SKM-1 (cell line): ENCODE results near the gene MIF4GD.
A peak's percentile ranks its signal among the peaks of the same experiment; 100 is the strongest.
"Not testable (repeated sequence)": the region's sequence is repeated elsewhere in the genome, so short reads cannot be mapped to it uniquely, and the experiment has no call there.

ENCODE experiments used
- DNase-seq: peaks from one replicate; lab custom pipeline; 2025; ENCODE audit not compliant: unreplicated experiment; lab: John Stamatoyannopoulos, UW

The MIF4GD gene, protein sequence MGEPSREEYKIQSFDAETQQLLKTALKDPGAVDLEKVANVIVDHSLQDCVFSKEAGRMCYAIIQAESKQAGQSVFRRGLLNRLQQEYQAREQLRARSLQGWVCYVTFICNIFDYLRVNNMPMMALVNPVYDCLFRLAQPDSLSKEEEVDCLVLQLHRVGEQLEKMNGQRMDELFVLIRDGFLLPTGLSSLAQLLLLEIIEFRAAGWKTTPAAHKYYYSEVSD

DNA sequence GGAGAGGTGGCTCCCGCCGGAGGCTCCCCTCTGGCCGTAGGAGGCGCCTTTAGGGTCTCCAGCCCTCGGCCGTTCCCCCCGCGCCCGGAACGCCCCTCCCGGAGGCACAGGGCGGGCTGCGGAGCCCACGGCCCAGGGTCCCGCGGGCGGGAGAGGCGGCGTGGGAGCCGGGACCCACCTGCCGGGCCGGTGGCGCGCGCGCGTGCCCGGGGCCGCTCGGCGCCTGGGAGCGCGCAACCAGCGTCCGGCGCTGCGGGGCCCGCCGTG lies at the start of gene MIF4GD:
MIF4GD (minus strand) TSS at position 266 of the 267 bp plus-strand sequence. CDS start 1,036 bp downstream, outside the sequence.
- no peak for DNase-seq

DNA sequence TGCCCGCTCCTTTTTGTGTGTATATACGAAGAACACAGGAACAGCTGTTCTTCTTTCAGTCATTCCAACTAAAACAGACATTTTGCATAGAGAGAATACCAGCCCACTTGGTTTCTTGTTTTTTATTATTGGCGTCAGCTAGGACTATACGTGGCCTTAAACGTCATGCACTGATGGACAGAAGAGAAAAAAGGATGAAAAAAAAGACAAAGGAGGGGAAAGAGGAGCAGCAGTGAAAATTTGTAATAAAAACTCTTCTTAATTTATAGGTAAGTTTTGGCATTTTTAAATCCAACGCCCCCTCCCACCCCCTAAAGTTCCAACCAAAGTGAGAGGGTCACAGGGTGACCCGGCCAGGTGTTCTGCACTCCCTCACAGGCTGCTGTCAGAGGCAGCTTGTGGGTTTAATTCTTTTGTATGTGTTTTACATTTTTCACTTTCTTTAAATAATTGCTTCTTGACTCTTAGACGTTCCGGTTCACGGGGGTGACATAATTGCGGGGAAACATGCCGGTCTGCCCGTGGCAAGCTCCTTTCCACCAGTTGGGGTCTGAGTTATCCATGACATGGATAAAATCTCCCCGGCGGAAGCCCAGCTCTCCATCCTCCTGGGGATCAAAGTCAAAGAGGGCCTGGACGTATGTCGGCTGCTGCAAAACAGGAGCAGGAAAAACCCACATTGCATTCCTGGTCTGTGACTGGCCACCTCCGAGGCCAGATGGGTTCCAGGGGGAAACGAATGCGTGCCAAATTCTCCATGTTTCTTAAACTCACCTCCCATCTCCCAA lies 49.1 kb upstream of the MIF4GD start:
- no peak for DNase-seq

DNA sequence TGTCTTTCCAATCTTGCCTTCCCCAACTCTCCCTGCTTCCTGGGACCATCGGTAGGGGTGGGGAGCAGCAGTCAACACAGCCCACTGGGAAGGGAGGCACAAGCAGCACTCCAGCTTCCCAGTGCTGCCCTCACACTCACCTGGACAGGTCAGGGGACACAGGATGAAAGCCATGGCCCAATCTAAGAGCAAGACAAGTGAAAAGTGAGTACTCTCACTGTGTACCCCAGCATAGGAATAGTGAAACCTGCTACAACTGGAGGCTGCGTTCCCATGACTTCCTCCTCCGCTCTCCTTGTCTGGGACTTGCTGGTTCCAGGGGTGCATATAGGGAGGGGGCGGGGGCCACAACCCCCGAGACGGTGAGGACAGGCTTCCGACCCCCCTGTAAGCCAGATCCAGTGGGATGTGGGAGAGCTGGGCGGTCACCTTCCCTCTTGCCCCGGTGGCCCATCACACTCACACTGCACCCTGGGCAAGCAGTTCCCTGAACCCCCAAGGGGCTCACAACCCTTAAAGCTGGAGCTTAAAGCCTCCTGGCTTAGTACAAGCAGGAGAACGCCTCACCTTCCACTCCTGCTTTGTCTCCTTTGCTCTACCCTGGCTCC lies 47.7 kb upstream of the MIF4GD start:
- no peak for DNase-seq

DNA sequence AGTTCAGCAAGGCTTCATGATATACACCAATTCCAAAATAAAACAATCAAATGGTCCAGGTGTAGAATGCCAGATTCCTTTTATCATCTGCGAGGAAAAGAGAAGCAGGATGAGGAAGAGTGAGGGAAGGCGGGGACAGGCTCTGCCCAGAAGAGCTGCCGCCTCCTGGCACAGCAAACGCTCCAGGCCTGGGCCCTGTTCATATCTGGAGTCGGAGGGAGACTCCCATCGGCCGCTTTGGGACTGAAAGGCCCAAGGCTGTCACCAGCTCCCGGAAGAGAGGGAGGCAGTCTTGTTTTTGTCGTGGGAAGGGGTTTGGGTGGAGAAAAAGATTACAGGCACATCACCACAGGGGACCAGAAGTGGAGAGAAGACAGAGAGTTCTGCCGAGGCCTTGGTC lies 47.2 kb upstream of the MIF4GD start:
- DNase-seq = no peak

DNA sequence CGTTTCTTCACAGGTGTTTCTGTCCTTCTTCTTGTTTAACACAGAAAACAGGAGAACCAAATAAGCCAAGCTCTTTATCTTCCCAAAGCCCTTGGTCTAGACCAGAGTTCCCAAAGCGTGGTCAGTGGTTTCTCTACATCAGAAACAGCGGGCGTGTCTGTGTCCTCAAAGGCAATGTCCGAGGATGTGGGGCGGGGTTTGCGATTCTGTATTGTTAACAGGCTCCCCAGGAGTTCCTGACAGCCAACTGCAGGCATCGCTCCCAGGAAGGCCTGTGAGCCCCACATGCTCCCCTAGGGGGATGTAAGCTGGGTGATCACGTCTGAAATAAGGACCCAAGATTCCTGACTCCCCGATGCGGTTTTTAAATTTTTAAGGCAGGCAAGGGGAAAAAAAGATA lies 46.6 kb upstream of the MIF4GD start:
- no peak for DNase-seq

DNA sequence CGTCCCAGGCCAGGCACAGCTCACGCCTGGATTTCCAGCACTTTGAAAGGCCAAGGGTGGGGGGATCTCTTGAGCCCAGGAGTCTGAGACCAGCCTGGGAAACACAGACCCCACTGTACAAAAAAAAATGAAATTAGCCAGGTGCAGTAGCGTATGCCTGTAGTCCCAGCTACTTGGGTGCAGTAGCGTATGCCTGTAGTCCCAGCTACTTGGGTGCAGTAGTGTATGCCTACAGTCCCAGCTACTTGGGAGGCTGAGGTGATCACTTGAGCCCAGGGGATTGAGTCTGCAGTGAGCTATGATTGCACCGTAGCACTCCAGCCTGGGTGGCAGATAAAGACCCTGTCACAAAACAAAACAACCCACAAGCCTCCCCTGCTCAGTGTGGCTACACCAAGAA lies 45.2 kb upstream of the MIF4GD start:
- no peak for DNase-seq

DNA sequence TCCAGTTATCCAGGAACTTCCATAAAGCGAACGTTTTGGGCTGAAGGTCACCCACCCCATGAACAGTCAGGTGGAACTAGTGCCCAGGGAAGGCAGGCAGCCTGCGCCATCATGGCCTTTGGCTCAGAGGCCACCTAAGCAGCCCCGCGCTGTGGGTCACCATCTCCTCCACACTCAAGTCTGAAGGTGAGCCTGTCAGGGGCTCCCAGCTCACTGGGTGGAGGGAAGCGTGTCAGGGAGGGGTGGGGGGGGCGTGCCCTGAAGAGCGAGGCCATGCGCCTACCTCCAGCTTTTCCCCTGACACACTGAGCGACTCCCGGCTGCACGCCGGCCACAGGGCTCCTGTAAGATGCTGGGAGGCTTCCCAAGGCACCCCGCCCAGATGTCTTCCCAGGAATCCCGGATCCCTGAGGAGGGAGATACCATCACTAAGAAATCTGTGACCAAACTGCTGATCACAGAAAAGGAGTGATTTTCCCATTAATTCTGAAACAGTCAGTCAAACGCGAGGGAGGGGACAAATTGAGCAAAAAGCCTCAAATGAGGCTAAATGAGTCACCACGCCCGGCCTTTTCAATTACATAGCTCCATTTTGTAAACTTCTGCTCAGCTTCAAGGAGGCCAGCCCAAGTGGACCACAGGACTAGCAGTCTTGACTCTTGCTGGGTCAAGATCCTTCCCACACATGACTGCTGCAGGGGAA lies 44.7 kb upstream of the MIF4GD start:
- DNase-seq = no peak

DNA sequence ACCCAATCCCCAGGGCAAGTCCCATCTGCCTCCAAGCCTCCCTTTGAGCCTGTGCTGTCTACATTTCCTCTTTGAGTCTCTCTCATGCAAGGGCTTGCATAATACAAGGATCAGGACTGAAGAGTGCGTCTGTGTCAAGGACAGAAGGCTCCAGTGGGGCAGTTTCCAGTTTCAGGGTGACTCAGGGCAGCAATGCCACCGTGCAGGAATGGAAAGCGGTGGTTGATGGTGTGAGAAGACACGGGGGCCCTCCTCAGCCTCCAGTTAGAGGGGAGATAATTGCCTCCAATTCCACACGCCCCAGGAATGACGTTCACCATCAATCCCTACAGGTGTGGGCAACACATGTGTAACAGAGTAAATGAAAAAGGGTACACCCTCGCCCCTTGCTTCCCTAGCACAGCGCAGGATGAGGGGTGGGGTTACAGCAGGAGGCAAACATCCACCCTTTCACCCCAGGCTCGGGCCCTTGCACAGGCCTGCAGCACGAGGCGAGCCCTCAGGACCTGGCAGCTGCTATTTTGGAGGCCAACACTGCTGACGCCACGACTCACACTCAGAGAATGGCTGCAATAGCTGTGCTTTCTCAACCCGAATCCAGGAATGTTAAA lies 43.0 kb upstream of the MIF4GD start:
- peak; percentile 81 for DNase-seq

DNA sequence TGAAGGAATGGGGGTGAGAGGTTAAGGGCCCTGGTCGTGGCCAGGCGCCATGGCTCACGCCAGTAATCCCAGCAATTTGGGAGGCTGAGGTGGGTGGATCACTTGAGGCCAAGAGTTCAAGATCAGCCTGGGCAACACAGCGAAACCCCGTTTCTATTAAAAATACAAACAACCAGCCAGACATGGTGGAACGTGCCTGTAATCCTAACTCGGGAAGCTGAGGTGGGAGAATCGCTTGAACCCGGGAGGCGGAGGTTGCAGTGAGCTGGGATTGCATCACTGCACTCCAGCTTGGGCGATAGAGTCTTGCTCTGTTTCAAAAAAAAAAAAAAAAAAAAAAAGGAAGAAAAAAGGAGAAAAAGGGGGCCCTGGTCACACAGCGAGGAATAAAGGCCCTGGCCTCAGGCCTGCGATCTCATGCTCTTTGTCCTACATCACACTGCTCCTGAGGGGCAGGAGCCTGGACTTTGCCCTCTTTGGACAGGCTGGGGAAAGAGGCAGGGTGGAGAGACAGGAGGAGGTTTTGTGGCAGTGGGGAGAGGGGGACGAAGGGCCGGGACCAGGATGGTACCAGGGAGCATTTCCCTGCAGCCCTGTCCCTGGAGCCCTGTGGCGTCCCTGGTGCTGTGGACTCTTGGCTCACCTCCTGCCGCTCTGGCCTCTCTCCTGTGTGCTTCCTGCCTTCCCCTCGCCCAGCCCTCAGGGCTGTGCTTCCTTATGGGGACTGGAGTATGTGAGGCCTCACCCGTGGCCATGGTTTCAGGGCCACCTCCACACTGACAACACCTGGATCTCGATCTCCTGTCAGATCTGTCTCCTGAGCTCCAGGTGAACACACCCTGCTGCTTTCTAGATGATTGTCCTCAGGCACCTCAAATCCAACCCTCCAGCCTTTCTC lies 38.0 kb upstream of the MIF4GD start:
- no peak for DNase-seq

DNA sequence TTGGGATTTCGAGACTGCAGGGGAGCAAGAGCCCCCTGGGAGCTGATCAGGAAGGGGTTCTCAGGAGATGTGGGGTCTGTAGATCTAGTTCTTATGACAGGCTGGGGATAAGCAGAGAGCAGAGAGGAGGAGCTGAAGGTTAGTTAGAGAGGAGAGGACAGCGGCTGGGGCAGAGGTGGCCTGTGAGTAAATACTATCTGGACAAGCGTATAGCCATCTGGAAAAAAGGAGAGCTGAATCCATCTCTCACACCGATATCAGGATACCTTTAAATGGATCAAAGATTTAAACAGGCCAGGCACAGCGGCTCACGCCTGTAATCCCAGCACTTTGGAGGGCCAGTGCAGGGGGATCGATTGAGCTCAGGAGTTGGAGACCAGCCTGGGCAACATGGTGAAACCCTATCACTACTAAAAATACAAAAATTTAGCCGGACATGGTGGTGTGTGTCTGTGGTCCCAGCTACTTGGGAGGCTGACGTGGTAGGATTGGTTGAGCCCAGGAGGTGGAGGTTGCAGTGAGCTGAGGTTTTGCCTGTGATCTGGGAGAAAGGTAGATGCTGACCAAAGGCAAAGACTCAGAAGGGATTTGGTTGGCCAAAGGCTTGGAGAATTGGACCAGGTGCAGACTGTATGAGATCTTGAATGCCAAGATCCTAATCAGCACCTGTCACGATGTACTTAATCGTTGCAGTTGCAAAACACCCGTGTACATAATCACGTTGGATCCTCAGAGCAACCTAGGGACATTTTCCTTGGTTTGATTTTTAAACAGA lies 37.1 kb upstream of the MIF4GD start:
- DNase-seq = no peak

DNA sequence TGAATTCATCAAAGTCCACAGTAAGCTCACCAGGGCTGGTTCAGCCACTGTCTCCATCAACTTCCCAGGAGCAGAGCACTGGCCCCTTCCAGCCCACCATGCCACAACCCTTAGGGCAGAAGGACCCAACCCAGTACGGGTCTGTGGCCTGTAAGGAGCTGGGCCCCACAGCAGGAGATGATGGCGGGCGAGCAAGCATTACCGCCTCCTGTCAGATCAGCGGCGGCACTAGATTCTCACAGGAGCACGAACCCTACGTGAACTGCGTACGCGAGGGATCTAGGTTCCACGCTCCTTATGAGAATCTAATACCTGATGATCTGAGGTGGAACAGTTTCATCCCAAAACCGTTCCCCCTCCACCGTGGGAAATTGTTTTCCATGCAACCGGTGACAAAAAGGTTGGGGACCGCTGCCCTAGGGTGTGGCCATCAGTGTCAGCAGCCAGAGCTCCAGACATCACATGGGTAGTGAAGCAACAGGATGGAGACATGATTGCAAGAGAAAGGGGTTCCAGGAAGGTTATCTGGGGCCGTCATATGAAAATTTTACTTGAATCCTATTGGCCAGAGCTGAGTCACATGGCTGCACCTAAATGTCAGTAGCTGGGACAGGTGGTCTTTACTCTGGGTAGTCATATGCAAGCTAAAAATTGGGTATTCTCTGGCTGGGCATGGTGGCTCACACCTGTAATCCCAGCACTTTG lies 30.6 kb upstream of the MIF4GD start:
- DNase-seq = no peak

DNA sequence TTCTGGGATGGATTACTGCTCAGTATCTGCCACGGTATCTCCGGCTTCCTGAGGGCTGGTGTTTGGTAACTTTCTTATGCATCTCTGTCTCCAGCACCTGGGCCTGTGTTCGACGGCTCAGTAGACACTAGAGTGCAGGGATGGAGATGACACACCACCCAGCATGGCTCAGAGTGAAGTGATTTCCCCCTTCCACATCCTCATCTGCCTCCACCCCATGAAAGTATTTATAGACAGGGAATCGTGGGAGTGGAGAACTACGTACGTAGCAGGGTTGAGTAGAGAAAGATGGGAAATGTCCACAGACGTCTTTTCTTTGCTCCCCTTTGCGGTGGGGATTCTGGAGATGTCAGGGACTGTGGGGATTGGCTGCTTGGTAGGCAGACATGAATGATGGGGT lies 30.0 kb upstream of the MIF4GD start:
- DNase-seq = no peak

DNA sequence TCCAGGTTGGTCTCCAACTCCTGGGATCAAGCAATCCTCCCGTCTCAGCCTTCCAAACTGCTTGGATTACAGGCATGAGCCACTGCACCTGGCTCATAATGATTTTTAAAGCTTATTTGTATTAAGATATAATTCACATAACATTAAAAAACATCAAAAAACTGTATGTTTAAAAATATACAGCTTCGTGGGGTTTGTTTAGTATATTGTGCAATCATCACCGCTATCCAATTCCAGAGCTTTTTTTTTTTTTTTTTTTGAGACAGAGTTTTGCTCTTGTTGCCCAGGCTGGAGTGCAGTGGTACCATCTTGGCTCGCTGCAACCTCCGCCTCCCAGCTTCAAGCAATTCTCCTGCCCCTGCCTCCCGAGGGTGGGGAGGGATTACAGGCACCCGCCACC lies 29.2 kb upstream of the MIF4GD start:
- DNase-seq = no peak

DNA sequence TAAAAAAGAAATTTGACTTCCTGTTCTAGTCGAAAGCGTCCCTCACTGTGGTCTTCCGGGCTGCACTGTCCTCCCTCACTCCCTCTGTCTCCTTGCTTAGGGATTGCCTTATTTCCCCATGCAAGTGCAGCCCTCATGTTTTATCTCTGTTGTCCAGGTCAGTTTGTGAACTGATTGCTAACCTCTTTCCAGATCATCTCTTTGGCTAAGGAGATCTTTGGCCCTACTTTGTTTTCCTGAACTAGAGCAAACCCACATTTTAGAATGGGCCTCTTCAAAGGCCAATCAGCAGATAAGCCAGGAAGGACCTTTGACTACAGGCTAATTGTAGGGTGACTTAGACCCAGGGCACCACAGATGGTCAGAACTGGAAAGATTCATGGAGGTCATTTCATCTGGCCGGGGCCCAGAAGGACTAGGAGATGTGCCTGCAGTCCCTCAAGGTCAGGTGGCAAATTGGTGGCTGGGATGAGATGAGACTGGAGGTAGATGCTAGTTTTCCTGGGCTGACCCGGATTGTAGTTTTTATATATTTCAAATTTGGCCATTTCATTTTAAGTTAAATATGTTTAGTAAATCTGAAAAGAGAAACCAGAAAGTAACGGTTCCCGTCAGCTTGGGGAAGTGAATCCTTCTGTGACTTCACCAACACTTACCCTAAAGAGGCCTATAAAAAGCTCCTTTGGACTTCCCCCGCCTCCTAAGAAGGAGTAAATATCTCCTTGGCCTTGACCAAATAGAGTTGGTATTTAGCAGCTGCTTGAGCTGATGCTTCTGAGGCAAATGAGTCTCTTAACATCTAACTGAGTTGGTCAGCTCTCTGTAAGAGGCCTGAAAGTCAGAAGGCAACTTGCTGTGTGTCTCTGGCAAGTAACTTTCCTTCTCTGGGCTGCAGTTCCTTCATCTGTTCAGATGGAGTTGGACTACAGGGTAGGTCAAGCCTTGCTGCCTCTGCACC lies 24.4 kb upstream of the MIF4GD start:
- no peak for DNase-seq

DNA sequence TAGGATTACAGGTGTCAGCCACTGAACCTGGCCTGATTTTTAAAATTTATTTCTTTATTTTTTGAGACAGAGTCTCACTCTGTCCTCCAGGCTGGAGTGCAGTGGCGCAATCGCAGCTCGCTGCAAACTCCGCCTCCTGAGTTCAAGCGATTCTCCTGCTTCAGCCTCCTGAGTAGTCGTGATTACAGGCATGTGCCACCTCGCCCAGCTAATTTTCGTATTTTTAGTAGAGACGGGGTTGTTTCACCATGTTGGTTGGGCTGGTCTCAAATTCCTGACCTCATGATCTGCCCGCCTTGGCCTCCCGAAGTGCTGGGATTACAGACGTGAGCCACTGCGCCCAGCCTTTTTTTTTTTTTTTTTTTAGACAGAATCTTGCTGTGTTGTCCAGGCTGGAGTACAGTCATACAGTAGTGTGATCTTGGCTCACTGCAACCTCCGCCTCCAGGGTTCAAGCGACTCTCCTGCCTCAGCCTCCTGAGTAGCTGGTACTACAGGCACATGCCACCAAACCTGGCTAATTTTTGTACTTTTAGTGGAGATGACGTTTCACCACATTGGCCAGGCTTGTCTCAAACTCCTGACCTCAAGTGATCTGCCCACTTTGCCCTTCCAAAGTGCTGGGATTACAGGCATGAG lies 21.9 kb upstream of the MIF4GD start:
- not testable (repeated sequence) for DNase-seq

DNA sequence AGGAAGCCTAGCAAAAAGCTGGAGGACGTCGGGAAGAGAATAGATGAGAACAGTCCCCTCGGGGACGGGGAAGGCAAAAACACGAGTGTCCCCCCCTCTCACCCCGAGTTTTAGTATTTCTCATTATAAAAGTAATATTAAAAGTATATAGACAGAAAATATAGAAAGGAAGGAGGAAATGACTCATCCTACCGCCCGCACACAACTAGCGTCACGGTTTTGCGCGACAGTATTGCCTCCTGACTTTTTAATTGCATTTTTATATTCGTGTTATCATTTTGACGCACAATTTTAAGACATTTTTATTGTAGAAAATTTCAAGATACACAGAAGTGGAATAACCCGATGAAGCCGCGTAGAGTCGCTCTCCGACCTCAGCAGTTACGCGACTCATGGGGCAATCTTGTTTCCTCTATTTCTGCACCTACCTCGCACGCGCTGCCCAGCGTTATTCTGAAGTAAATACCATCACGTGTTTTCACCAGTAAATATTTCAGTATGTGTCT lies 18.9 kb upstream of the MIF4GD start:
- DNase-seq = peak; percentile 74

DNA sequence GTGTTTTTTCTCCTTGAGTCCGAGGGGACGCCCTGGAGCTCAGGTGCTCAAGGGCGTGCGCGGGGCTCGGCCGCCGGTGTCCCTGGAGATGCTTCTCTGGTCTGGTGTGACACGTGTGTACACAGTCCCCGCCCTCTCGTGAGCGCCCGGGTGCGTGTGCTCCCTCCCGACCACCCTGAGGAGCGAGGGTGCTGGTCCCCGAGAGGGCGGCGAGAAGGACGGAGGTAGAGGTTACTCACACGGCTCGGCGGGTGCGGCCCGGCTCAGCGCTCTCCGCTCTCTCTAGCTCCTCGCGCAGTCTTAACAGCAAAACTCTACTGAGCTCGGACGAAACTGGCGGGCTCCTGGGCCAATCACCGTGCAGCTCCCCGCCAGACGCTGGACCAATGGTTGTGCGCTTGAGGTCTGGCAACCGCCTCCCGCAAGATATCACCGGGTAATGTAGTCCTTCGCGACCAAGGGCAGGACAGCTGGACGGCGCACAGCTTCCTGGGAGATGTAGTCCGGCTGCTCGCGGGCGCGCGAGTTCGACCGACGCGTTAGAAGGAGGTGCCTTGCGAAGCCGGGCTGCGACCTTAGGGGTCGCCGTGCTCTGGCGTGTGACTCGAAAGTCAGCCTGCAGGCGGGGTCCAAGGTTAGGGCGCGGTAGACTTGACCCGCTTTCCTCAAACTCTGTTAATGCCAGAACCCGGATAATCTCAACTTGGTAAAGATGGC lies 18.2 kb upstream of the MIF4GD start, which contains the start of gene SLC25A19:
SLC25A19 (minus strand) TSS at position 319 of the 717 bp plus-strand sequence. CDS start 2,669 bp downstream, outside the sequence.
- peak; percentile 93 for DNase-seq
